Measurements from ENCODE around the gene AZU1. TPM values are rescaled to one million over a fixed set of nuclear protein-coding genes. Genes with fewer than 3 reads are reported as not detected.

Gene AZU1
- total RNA-seq, 3 donors from 2014 or later: not detected

- Mint-ChIP-seq H3K27me3 (ENCODE audit: low read depth) (peaks cover 11% of the 10 kb centered on the region), H3K36me3 (ENCODE audit: insufficient read depth) (no peaks in the 10 kb centered on the region), H3K4me1 (ENCODE audit: low read depth) (peaks cover 10% of the 10 kb centered on the region), H3K4me3 (no peak overlapping the region), H3K9me3 (no peaks in the 10 kb centered on the region)
- no peak for DNase-seq
- no peak for ATAC-seq
Measured at GRCh38 chr19:861141-861755, 33.6 kb downstream of the AZU1 start.

GRCh38 chr19:861756-862580, 34.3 kb downstream of the AZU1 start:
- Mint-ChIP-seq H3K4me3 (no peak overlapping the region), H3K36me3 (ENCODE audit: insufficient read depth) (no peaks in the 10 kb centered on the region), H3K27me3 (ENCODE audit: low read depth) (peaks cover 11% of the 10 kb centered on the region), H3K4me1 (ENCODE audit: low read depth) (peaks cover 10% of the 10 kb centered on the region), H3K9me3 (no peaks in the 10 kb centered on the region)
- ATAC-seq (peak; percentile 29 to 43), DNase-seq (peak; percentile 64)

GRCh38 chr19:862581-863314, 35.1 kb downstream of the AZU1 start:
- Mint-ChIP-seq H3K27me3 (ENCODE audit: low read depth) (peaks cover 11% of the 10 kb centered on the region), H3K36me3 (ENCODE audit: insufficient read depth) (no peaks in the 10 kb centered on the region), H3K4me3 (peak overlapping the region; percentile 68), H3K4me1 (ENCODE audit: low read depth) (peaks cover 10% of the 10 kb centered on the region), H3K9me3 (no peaks in the 10 kb centered on the region)
- peak; percentile 59 to 65 for ATAC-seq
- peak; percentile 70 for DNase-seq

GRCh38 chr19:863315-863620, 35.6 kb downstream of the AZU1 start:
- no peak for DNase-seq
- Mint-ChIP-seq H3K4me1 (ENCODE audit: low read depth) (peaks cover 10% of the 10 kb centered on the region), H3K9me3 (no peaks in the 10 kb centered on the region), H3K27me3 (ENCODE audit: low read depth) (peaks cover 10% of the 10 kb centered on the region), H3K4me3 (peak overlapping the region; percentile 68), H3K36me3 (ENCODE audit: insufficient read depth) (no peaks in the 10 kb centered on the region)
- ATAC-seq: no peak

DNA sequence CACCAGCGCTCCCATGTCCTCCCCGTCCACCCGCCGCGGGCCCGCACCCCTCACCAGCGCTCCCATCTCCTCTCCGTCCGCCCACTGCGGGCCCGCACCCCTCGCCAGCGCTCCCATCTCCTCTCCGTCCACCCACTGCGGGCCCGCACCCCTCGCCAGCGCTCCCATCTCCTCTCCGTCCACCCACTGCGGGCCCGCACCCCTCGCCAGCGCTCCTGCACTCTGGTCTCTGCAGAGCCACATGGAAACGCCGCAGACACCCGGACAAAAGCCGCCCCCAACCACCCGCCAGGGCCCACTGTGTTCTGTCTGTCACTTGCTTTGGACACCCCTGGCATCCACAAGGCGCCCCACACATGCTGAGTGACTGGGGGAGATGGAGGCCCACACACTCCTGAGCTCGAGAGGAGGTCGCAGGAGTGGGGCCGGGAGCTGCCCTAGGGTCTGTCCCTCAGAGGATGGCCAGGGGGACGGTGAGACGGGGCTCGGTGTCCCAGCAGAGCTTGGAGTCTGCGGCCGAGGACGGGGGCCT, 39.2 kb downstream of the AZU1 start:
- no peaks in the 10 kb centered on the region for H3K9me3 Mint-ChIP-seq
- H3K4me3 Mint-ChIP-seq: no peak overlapping the region
- H3K27me3 Mint-ChIP-seq (ENCODE audit: low read depth): peaks cover 2% of the 10 kb centered on the region
- no peak for ATAC-seq
- H3K36me3 Mint-ChIP-seq (ENCODE audit: insufficient read depth): peaks cover 13% of the 10 kb centered on the region
- peaks cover 13% of the 10 kb centered on the region for H3K4me1 Mint-ChIP-seq (ENCODE audit: low read depth)
- no peak for DNase-seq

GRCh38 chr19:867301-867793, 39.7 kb downstream of the AZU1 start:
- DNase-seq (no peak), ATAC-seq (no peak)
- Mint-ChIP-seq H3K36me3 (ENCODE audit: insufficient read depth) (peaks cover 13% of the 10 kb centered on the region), H3K4me1 (ENCODE audit: low read depth) (peaks cover 18% of the 10 kb centered on the region), H3K4me3 (no peak overlapping the region), H3K27me3 (ENCODE audit: low read depth) (peaks cover 2% of the 10 kb centered on the region), H3K9me3 (no peaks in the 10 kb centered on the region)

DNA sequence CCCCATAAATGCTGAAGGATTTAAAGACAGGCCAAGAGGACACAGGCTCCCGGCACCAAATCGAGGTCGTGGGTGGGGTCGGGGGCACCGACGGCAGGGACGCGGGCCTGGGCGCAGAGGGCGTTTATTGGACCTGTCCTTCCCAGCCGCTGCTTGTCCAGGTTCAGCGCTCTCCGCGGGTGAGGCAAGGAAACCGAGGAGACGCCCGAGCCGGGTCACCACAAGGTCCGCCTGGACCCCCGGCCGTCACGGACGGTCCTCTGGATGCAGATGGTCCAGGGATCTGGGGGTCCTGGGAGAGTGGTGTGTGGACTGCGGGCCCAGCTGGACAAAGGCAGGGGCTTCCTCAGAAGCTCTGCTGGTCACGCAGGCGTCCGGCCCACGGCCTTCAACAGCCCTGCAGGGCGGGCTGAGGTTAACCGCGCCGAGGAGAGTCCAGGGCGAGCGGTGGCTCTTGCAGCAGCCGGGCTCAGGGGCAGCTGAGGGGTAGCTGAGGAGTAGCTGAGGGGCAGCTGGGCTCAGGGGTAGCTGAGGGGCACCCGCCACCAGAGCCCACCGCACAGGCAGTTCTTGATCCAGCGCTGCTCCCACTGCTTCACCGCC, 40.3 kb downstream of the AZU1 start:
- Mint-ChIP-seq H3K4me1 (ENCODE audit: low read depth) (peaks cover 18% of the 10 kb centered on the region), H3K36me3 (ENCODE audit: insufficient read depth) (peaks cover 13% of the 10 kb centered on the region), H3K9me3 (no peaks in the 10 kb centered on the region), H3K27me3 (ENCODE audit: low read depth) (no peaks in the 10 kb centered on the region), H3K4me3 (no peak overlapping the region)
- DNase-seq (no peak), ATAC-seq (no peak)

GRCh38 chr19:868458-869244, 41.0 kb downstream of the AZU1 start:
- H3K4me3 Mint-ChIP-seq: no peak overlapping the region
- H3K36me3 Mint-ChIP-seq (ENCODE audit: insufficient read depth): peaks cover 13% of the 10 kb centered on the region
- peaks cover 14% of the 10 kb centered on the region for H3K4me1 Mint-ChIP-seq (ENCODE audit: low read depth)
- ATAC-seq (no peak), DNase-seq (no peak)
- H3K9me3 Mint-ChIP-seq: no peaks in the 10 kb centered on the region
- no peaks in the 10 kb centered on the region for H3K27me3 Mint-ChIP-seq (ENCODE audit: low read depth)

DNA sequence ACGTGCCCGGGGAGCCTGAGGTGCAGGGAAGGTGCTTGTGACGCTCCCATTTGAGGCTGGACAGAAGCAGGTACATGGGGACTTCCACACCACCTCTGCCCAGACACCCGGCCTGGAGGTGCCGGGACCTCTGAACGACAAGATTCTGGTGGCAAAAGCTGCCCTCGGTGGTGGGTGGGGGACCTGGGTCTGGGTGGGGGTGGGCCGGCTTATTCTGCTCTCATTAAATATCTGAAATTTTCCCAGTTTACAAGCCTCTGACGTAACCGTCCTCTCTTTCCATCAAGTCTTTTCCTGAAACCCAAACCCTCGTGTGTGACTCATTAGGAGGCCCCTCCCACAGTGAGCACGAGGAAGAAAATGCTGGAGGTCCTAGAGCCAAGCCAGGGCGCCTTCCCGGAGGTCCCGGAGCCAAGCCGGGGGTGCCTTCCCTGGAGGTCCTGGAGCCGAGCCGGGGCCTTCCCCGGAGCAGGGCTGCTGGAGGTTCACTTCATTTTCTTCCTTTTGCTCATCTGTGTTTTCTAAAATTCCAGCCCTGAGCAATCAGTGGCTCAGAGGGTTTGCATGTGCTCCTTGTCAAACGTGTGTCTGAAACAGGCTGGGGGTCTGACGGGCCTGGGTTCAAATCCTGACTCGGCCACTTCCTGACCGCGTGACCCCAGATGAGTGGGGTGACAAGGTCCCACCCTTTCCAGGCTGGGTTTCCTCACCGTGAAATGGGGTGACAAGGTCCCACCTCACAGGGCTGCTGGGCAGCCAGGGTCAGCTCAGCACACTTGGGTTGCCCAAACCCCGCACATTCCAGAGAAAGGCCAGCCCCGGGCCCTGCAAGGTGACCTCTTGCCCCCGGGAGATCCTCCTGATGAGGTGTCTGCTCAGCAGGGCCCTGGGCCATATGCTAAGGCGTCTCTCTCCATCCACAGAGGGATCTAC, 41.9 kb downstream of the AZU1 start:
- H3K4me3 Mint-ChIP-seq: no peak overlapping the region
- no peak for DNase-seq
- H3K27me3 Mint-ChIP-seq (ENCODE audit: low read depth): no peaks in the 10 kb centered on the region
- ATAC-seq: no peak
- H3K9me3 Mint-ChIP-seq: no peaks in the 10 kb centered on the region
- peaks cover 13% of the 10 kb centered on the region for H3K36me3 Mint-ChIP-seq (ENCODE audit: insufficient read depth)
- H3K4me1 Mint-ChIP-seq (ENCODE audit: low read depth): peaks cover 12% of the 10 kb centered on the region

DNA sequence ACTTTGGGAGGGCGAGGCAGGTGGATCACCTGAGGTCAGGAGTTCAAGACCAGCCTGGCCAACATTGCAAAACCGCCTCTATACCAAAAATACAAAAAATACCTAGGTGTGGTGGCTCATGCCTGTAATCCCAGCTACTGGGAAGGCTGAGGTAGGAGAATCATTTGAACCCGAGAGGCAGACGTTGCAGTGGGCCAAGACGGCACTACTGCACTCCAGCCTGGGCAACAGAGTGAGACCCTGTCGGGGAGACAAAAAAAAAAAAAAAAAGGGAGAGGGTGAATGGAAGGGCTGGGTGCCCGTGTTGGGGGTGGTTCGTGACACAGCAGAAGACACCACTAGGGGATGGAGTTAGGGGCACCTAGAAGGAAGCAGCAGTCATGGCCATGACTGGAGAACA, 42.7 kb downstream of the AZU1 start:
- no peak for DNase-seq
- Mint-ChIP-seq H3K4me3 (no peak overlapping the region), H3K4me1 (ENCODE audit: low read depth) (peaks cover 12% of the 10 kb centered on the region), H3K27me3 (ENCODE audit: low read depth) (no peaks in the 10 kb centered on the region), H3K9me3 (no peaks in the 10 kb centered on the region), H3K36me3 (ENCODE audit: insufficient read depth) (peaks cover 13% of the 10 kb centered on the region)
- ATAC-seq: no peak

DNA sequence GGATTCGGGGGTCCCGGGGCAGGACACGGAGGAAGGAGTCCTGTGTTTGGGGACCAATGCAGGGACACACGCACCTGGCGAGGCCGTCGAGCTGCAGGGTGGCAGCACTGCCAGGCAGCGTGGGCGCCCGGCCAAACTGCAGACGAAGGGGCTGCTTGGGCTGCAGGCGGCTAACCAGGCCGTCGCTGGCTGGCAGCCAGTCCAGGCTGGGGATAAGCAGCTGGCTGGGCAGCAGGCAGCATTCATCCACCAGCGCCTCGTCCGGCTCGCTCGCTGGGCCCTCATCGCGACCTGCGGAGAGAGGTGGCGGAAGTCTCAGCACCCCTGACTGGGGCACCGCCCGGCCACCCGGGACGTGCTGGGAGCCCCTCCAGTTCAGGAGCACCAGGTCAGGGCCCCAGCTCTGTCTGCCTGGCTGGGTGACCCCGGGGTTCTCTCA, 43.3 kb downstream of the AZU1 start:
- ATAC-seq (no peak), DNase-seq (no peak)
- H3K36me3 Mint-ChIP-seq (ENCODE audit: insufficient read depth): peaks cover 13% of the 10 kb centered on the region
- no peaks in the 10 kb centered on the region for H3K9me3 Mint-ChIP-seq
- H3K4me3 Mint-ChIP-seq: no peak overlapping the region
- H3K4me1 Mint-ChIP-seq (ENCODE audit: low read depth): peaks cover 12% of the 10 kb centered on the region
- no peaks in the 10 kb centered on the region for H3K27me3 Mint-ChIP-seq (ENCODE audit: low read depth)

DNA sequence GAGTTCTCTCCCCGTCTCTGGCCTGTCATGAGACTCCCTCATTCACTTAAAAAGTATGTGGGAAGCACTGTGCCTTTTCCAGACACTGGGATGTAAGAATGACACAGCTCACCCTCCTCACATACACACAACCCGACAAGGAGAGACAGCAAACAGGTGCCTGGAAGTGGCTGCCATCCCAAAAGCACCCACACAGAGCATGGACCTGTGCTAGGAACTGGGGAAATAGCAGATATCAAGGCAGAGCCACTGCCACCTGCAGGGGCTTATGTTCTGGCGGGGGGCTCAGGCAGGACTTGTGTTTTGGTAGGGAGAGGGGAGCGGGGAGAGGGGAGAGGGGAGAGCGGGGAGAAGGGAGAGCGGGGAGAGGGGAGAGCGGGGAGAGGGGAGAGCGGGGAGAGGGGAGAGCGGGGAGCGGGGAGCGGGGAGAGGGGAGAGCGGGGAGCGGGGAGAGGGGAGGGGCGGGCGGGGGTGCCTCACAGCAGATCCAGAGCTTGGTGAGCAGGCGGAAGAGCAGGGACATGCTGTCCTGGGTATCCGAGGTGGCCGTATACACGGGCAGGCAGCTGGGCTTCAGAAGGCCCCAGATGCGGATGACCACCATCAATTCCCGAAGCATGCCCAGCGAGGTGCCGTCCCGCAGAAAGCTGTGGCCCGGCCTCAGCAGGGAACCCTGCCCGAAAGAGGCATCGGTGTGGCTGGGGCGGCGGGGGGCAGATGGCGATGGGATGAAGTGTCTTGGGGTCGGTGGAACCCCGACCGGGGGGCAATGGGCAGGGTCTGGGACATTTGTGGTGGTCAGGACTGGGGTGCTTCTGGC, 44.0 kb downstream of the AZU1 start:
- no peak overlapping the region for H3K4me3 Mint-ChIP-seq
- H3K4me1 Mint-ChIP-seq (ENCODE audit: low read depth): peaks cover 12% of the 10 kb centered on the region

More for the DNA sequence above, 44.0 kb downstream of the AZU1 start:
- H3K9me3 Mint-ChIP-seq: no peaks in the 10 kb centered on the region
- no peaks in the 10 kb centered on the region for H3K27me3 Mint-ChIP-seq (ENCODE audit: low read depth)
- ATAC-seq (peak in 1 of 2 donors; percentile 20), DNase-seq (no peak)
- H3K36me3 Mint-ChIP-seq (ENCODE audit: insufficient read depth): peaks cover 13% of the 10 kb centered on the region
